ENCODE measurements around the gene XPNPEP1.
A peak's percentile ranks its signal among the peaks of the same experiment; 100 is the strongest.

The XPNPEP1 gene

GRCh38 chr10:109939315-109939961 lies 16.1 kb upstream of the XPNPEP1 start:
- no peak for TF ChIP-seq GATA2 (IDR thresholded peaks at IDR 0.05; ENCODE audit: low read depth, low read length)
- no peak for TF ChIP-seq GATA3 (IDR thresholded peaks at IDR 0.05; ENCODE audit: low read depth, low read length)

- TF ChIP-seq GATA3 (IDR thresholded peaks at IDR 0.05; ENCODE audit: low read depth, low read length): no peak
- TF ChIP-seq GATA2 (IDR thresholded peaks at IDR 0.05; ENCODE audit: low read depth, low read length): no peak
Observed at GRCh38 chr10:109937460-109938065, 14.3 kb upstream of the XPNPEP1 start.

GRCh38 chr10:109934958-109935793 lies 11.9 kb upstream of the XPNPEP1 start:
- no peak for TF ChIP-seq GATA2 (IDR thresholded peaks at IDR 0.05; ENCODE audit: low read depth, low read length)
- TF ChIP-seq GATA3 (IDR thresholded peaks at IDR 0.05; ENCODE audit: low read depth, low read length): no peak

GRCh38 chr10:109933984-109934565 lies 10.8 kb upstream of the XPNPEP1 start:
- TF ChIP-seq GATA3 (IDR thresholded peaks at IDR 0.05; ENCODE audit: low read depth, low read length) (no peak), GATA2 (IDR thresholded peaks at IDR 0.05; ENCODE audit: low read depth, low read length) (no peak)

- no peak for TF ChIP-seq GATA2 (IDR thresholded peaks at IDR 0.05; ENCODE audit: low read depth, low read length)
- no peak for TF ChIP-seq GATA3 (IDR thresholded peaks at IDR 0.05; ENCODE audit: low read depth, low read length)
Observed at GRCh38 chr10:109932968-109933367, 9.7 kb upstream of the XPNPEP1 start.

DNA sequence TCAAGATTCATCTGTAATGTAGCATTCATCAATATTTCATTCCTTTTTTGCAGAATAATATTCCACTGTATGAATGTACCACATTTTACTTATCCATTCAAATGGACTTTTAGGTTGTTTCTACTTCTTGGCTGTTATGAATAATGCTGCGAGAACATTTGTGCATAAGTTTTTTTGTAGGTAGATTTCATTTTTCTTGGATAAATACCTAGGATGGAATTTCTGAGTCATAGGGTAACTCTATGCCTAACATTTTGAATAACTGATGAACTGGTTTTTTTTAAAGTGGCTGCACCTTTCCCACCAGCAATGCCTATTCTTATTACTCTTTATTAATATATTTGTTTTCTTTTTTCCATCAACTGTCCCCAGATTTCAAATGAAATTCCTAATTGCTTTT lies 9.1 kb upstream of the XPNPEP1 start:
- TF ChIP-seq GATA3 (IDR thresholded peaks at IDR 0.05; ENCODE audit: low read depth, low read length): no peak
- TF ChIP-seq GATA2 (IDR thresholded peaks at IDR 0.05; ENCODE audit: low read depth, low read length): no peak

- no peak for TF ChIP-seq GATA3 (IDR thresholded peaks at IDR 0.05; ENCODE audit: low read depth, low read length)
- no peak for TF ChIP-seq GATA2 (IDR thresholded peaks at IDR 0.05; ENCODE audit: low read depth, low read length)
Observed at GRCh38 chr10:109931163-109931562, 7.9 kb upstream of the XPNPEP1 start.

DNA sequence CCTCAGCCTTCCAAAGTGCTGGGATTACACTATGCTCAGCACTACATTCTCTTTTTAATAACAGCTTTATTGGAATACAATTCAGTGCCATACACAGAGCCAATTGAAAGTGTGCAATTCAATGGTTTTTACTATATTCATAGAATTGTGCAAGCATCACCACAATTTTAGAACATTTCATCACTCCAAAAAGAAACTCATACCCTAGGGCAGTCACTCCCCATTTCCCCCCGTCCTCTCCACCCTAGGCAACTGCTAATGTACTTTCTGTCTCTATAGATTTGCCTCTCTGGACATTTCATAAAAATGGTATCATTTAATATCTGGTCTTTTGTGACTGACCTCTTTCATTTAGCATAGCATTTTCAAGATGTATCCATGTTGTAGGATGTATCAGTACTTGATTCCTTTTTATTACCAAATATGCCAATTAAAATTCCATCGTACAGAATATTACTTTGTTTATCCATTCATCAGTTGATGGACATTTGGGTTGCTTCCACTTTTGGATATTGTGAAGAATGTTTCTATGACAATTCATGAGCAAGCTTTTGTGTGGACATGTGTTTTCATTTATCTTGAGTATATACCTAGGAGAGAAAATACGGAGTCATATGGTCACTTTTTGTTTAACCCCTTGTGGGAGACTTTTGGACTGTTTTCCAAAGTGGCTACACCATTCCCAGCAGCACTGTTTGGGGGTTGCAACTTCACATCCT lies 6.3 kb upstream of the XPNPEP1 start:
- TF ChIP-seq GATA2 (IDR thresholded peaks at IDR 0.05; ENCODE audit: low read depth, low read length) (no peak), GATA3 (IDR thresholded peaks at IDR 0.05; ENCODE audit: low read depth, low read length) (no peak)

GRCh38 chr10:109928475-109928891 lies 5.2 kb upstream of the XPNPEP1 start:
- TF ChIP-seq GATA2 (IDR thresholded peaks at IDR 0.05; ENCODE audit: low read depth, low read length) (no peak), GATA3 (IDR thresholded peaks at IDR 0.05; ENCODE audit: low read depth, low read length) (no peak)

DNA sequence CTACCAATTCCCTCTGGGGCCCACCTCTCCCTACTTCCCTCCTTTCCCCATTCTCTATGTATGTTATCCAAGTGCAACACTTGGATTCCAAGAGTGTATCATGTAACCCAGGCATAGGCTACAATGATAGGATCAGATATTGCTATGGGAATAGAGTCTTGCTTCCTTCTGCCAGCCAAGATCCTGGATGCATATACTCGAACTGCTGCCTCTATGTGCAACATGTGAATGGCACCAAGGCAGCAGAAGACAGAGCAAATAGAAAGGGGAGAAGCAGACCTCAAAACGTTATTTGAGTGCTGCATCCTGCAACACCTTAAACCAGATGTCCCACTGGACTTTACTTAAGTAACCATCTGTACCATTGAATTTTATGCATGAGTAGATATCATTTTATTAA lies 3.5 kb upstream of the XPNPEP1 start:
- TF ChIP-seq GATA2 (IDR thresholded peaks at IDR 0.05; ENCODE audit: low read depth, low read length) (no peak), GATA3 (IDR thresholded peaks at IDR 0.05; ENCODE audit: low read depth, low read length) (no peak)

DNA sequence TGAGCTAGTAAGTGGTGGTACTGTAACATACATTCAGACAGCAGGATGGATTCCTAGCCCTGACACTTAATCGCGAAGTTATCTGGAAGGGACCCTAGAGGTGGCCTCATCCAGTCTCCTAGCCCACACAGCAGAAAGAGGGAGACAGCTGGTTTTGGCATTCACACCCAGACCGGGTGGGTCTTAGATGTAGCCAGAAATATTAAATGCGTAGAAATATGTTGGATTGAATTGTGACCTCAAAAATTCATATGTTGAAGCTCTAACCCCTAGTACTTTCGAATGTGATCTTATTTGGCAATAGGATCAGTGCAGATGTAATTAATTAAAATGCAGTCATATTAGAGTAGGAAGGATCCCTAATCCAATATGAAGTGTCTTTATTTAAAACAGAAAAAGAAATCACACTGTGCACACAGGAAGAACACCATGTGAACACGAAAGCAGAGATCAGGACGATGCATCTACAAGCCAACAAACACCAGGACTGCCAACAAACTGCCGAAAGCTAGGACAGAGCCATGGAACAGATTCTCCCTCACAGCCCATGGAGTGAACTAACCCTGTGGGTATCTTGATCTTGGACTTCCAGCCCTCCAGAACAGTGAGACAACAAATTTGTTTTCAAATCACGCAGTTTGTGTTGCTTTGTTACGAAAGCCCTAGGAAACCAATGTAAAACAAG lies 2.9 kb upstream of the XPNPEP1 start:
- TF ChIP-seq GATA2 (IDR thresholded peaks at IDR 0.05; ENCODE audit: low read depth, low read length) (no peak), GATA3 (IDR thresholded peaks at IDR 0.05; ENCODE audit: low read depth, low read length) (no peak)

- no peak for TF ChIP-seq GATA2 (IDR thresholded peaks at IDR 0.05; ENCODE audit: low read depth, low read length)
- no peak for TF ChIP-seq GATA3 (IDR thresholded peaks at IDR 0.05; ENCODE audit: low read depth, low read length)
Observed at GRCh38 chr10:109924967-109925620, 1.8 kb upstream of the XPNPEP1 start.

DNA sequence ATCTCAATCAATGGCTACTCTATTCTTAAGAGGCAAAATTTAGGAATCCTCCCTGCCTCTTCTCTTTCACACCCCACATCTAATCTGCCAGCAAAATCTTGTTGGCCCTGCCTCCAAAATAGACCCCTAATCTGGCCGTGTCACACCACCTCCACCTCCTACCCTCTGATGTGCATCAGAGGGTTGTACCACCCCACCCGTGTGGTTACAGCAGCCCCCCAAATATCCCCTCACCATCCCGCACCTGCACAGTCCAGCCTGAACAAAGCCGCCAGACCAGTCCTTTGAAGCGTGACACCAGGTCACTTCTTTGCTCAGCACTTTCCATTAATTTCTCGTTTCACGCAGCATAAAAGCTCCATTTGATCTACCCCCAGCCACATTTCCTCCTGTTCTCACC lies 776 bp upstream of the XPNPEP1 start:
- TF ChIP-seq GATA2 (IDR thresholded peaks at IDR 0.05; ENCODE audit: low read depth, low read length): peak; percentile 22; the same call in 1 of the 2 replicates
- no peak for TF ChIP-seq GATA3 (IDR thresholded peaks at IDR 0.05; ENCODE audit: low read depth, low read length)
